ENCODE results near the gene RGS17.

The RGS17 gene

DNA sequence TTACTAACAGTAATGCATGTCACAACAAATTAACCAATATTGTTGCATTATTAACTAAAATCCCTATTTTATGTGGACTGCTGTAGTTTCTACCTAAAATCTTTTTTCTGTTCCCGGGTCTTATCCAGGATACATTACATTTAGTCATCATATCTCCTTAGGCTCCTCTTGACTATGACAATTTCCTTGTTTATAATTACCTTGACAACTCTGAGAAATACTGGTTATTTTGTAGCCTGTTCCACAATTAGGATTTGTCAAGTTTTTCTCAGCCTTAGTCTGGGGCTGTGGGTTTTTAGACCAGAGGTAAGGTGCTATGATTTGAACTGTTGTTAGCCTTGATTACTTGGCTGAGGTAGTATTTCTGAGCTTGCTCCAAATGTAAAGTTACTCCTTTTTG, 152.0 kb downstream of the RGS17 start:
- no peak for DNase-seq (ENCODE audit: low read depth in 1 of 2, low spot score in 1 of 2)
- H3K27ac ChIP-seq (replicated peaks) = peak overlapping the region; percentile 4
- no peaks in the 10 kb centered on the region for H3K27me3 ChIP-seq (ENCODE audit: insufficient read depth, poor library complexity, severe bottlenecking)
- H3K4me3 ChIP-seq (replicated peaks; ENCODE audit: insufficient read depth, low read length) = no peak overlapping the region
- TF ChIP-seq, protein P1, sequence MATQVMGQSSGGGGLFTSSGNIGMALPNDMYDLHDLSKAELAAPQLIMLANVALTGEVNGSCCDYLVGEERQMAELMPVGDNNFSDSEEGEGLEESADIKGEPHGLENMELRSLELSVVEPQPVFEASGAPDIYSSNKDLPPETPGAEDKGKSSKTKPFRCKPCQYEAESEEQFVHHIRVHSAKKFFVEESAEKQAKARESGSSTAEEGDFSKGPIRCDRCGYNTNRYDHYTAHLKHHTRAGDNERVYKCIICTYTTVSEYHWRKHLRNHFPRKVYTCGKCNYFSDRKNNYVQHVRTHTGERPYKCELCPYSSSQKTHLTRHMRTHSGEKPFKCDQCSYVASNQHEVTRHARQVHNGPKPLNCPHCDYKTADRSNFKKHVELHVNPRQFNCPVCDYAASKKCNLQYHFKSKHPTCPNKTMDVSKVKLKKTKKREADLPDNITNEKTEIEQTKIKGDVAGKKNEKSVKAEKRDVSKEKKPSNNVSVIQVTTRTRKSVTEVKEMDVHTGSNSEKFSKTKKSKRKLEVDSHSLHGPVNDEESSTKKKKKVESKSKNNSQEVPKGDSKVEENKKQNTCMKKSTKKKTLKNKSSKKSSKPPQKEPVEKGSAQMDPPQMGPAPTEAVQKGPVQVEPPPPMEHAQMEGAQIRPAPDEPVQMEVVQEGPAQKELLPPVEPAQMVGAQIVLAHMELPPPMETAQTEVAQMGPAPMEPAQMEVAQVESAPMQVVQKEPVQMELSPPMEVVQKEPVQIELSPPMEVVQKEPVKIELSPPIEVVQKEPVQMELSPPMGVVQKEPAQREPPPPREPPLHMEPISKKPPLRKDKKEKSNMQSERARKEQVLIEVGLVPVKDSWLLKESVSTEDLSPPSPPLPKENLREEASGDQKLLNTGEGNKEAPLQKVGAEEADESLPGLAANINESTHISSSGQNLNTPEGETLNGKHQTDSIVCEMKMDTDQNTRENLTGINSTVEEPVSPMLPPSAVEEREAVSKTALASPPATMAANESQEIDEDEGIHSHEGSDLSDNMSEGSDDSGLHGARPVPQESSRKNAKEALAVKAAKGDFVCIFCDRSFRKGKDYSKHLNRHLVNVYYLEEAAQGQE (IDR thresholded peaks at IDR 0.05; ENCODE audit: insufficient replicate concordance, low read depth) = no peak
- TF ChIP-seq POLR2AphosphoS5 (IDR thresholded peaks at IDR 0.05; ENCODE audit: low read depth) (no peak), GABPA (IDR thresholded peaks at IDR 0.05; ENCODE audit: low read depth) (no peak), SPI1 (IDR thresholded peaks at IDR 0.05; ENCODE audit: borderline replicate concordance, low read depth) (no peak)
- TF ChIP-seq, protein P2, sequence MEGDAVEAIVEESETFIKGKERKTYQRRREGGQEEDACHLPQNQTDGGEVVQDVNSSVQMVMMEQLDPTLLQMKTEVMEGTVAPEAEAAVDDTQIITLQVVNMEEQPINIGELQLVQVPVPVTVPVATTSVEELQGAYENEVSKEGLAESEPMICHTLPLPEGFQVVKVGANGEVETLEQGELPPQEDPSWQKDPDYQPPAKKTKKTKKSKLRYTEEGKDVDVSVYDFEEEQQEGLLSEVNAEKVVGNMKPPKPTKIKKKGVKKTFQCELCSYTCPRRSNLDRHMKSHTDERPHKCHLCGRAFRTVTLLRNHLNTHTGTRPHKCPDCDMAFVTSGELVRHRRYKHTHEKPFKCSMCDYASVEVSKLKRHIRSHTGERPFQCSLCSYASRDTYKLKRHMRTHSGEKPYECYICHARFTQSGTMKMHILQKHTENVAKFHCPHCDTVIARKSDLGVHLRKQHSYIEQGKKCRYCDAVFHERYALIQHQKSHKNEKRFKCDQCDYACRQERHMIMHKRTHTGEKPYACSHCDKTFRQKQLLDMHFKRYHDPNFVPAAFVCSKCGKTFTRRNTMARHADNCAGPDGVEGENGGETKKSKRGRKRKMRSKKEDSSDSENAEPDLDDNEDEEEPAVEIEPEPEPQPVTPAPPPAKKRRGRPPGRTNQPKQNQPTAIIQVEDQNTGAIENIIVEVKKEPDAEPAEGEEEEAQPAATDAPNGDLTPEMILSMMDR (IDR thresholded peaks at IDR 0.05; ENCODE audit: insufficient read depth, low read length) = no peak

DNA sequence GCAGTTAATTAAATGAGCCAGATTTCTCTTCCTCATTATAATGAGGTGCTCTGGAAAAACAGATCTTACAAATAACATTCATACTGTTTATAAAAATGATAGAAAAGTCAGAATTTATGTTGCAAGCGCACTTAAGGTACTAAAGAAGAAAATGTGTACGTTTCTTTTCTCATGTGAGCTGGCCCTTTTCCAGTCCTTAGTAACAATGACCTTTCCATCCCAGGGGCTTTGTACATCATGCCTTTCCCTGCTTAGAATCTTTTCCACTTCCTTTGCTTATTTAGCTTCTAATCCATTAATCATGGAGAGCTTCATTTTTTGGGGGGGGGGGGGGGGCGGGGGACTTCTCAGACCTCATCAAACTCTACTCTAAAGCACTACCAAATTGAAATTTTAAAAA, 153.0 kb downstream of the RGS17 start:
- no peak overlapping the region for H3K4me3 ChIP-seq (replicated peaks; ENCODE audit: insufficient read depth, low read length)
- TF ChIP-seq, protein P2 (IDR thresholded peaks at IDR 0.05; ENCODE audit: insufficient read depth, low read length) = no peak
- TF ChIP-seq SPI1 (IDR thresholded peaks at IDR 0.05; ENCODE audit: borderline replicate concordance, low read depth) = no peak
- TF ChIP-seq POLR2AphosphoS5 (IDR thresholded peaks at IDR 0.05; ENCODE audit: low read depth) = no peak
- TF ChIP-seq GABPA (IDR thresholded peaks at IDR 0.05; ENCODE audit: low read depth) = no peak
- TF ChIP-seq, protein P1 (IDR thresholded peaks at IDR 0.05; ENCODE audit: insufficient replicate concordance, low read depth) = no peak
- H3K27ac ChIP-seq (replicated peaks) = no peak overlapping the region

DNA sequence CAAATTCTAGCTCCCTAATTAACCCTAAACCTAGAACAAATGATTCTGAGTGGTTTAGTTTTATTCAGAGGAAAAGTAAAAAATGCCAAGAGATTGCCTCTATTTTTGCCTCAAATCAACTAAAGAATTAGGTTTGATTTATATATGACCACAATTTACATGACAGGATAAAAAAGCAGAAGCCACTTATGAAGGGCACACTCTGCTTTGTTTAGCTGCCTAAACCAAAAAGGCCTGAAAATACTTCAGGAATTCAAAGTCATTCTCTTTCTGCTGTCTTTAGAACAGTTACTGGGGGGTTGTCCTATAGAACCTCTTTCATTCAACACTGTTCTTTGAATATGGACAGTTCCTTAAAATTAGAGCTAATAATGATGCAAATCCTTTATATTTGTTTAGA, 153.5 kb downstream of the RGS17 start:
- Histone ChIP-seq H3K27me3 (ENCODE audit: insufficient read depth, poor library complexity, severe bottlenecking) (no peaks in the 10 kb centered on the region), H3K4me3 (replicated peaks; ENCODE audit: insufficient read depth, low read length) (no peak overlapping the region), H3K27ac (replicated peaks) (peak overlapping the region; percentile 8; the same call in 1 of the 2 replicates)
- TF ChIP-seq, protein P1 (IDR thresholded peaks at IDR 0.05; ENCODE audit: insufficient replicate concordance, low read depth) = no peak
- TF ChIP-seq SPI1 (IDR thresholded peaks at IDR 0.05; ENCODE audit: borderline replicate concordance, low read depth) = peak; percentile 49; the same call in 1 of the 2 replicates
- no peak for DNase-seq (ENCODE audit: low read depth in 1 of 2, low spot score in 1 of 2)

More for the DNA sequence above, 153.0 kb downstream of the RGS17 start:
- no peak for DNase-seq (ENCODE audit: low read depth in 1 of 2, low spot score in 1 of 2)
- no peaks in the 10 kb centered on the region for H3K27me3 ChIP-seq (ENCODE audit: insufficient read depth, poor library complexity, severe bottlenecking)

All from HL-60 (cell line).